D341Med (cell line): ENCODE measurements around the gene DGLUCY.
"Not testable (repeated sequence)": the region's sequence is repeated elsewhere in the genome, so short reads cannot be mapped to it uniquely, and the experiment has no call there.

ENCODE experiments used
- DNase-seq: peaks from one replicate; pipeline ENCODE4 v3.0.0; 2012; ENCODE audit warnings: low spot score

Gene DGLUCY

DNA sequence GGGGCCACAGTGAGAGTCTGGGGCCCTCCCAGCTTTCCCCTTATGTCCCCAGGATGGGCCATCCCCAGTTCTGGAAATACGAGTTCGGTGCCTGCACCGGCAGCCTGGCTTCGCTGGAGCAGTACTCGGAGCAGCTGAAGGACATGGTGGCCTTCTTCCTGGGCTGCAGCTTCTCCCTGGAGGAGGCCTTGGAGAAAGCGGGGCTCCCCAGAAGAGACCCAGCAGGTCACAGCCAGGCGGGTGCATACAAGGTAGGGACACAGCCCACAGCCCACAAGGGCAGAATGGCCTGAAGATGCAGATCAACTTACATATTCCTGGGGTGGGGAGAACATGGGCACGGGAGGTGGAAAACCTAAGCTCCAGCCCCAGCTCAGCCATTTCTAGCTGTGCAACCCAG, 56.1 kb downstream of the DGLUCY start:
- no peak for DNase-seq

DNA sequence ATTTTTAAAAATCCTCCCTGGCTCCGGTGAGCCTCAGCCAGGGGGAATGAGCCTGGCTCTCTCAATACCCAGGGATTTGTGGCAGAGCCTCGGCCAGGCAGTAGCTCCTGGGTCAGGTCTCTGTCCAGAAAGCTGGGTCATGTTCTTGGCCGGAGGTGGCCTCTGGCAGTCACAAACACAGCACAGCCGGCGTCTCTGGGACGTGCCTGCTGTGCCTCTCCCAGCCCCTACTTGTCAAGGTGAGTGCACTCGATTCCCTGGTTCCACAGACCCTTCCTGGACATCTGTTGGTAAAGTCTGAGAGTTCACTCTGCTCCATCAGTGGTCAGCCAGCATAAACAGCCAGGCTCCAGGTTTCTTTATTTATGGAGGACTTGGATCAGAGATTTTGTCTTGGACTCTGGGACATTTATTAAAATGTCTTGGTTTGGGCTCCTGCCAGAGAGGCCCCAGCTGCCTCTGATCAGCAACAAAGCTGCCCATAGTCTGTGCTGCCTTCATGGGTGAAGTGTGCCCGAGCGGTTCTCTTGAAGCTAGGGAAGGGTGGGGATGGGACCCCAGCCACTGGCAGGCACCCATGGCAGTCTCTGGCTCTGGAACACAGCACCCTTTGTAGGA, 56.7 kb downstream of the DGLUCY start:
- DNase-seq, result no peak

DNA sequence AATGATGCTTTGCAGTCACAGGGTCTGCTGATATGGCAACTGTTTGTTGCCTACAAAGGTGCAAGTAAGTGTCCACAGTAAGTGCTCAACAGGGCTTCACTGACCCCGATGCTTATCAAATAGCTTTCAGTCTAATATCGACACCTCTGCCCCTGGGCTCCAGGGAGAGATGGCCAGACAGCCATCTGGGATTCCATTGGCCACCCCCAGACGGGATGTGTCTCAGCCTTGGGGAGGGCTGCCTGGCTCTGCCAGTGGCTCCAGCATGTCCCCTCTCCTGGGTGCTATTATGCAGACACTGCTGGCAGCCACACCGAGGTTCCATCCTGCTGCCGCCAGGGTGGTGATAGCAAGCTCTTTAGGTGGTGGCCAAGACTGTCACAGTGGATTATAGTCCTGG, 57.4 kb downstream of the DGLUCY start:
- no peak for DNase-seq

DNA sequence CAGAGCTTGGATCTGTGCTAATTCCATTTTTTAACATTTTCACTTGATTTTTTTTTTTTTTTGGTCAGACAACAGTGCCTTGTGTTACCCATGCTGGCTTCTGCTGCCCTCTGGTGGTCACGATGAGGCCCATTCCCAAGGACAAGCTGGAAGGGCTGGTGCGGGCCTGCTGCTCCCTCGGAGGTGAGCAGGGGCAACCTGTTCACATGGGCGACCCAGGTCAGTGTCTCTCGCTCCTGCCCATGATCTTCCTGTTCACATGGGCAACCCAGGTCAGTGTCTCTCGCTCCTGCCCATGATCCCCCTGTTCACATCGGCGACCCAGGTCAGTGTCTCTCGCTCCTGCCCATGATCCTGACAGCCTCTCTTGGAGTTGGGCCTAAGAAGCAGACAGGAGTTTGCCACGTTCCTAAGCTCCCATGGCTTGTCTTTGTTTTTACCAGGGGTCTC, 59.4 kb downstream of the DGLUCY start:
- DNase-seq, result peak; percentile 87

DNA sequence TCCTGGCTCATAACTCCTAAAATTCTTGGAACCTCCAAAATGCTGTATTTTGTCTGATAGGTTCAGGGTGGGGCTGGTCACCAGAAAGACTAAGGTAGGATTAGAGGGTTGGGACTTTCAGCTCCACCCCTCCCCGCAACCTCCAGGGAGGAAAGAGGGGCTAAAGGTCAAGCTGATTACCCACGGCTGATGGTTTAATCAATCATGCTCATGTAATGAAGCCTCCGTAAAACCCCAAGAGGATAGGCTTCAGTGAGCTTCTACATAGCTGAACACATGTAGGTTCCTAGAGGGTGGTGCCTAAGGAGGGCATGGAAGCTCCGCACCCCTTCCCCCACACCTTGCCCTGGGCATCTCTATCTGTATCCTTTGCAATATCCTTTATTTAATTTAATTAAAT, 60.0 kb downstream of the DGLUCY start:
- no peak for DNase-seq

DNA sequence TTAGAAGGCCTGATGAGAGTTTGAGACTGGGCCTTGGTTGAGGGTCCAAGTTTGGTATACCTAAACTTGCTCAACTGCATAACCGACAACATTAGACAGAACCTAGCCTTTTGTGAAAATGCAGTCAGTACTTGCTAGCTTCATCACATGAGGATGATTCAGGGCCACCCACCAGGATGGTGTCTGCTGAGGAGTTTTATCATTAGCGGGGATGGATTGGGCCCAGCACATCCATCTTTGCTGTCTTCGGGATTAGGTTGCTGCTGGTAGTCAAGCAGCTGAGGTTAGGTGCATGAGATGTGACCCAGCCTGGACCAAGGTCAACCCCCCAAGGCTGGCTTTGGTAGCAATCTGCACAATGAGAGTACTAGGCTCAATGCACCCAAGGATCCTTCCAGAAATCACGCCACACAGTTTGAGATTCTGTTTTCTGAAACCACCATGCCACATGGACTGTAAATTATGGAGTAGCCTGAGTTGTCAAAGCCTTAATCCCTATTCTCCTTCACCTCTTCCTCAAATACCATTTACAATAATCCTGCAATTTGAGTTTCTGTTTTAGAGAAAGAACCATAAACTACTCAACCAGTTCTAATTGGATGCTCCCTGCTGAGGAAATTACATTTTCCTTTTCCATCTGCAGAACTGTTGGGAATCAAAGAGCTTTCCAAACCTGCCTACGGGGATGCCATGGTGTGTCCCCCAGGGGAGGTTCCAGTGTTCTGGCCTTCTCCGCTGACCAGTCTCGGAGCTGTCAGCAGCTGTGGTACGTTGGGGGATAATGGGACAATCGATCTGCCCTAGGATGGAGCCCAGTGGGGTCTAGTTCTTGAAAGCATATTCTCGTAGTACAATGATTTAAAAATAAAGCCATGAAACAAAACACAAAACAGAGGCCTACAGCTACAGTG, 61.7 kb downstream of the DGLUCY start:
- no peak for DNase-seq

DNA sequence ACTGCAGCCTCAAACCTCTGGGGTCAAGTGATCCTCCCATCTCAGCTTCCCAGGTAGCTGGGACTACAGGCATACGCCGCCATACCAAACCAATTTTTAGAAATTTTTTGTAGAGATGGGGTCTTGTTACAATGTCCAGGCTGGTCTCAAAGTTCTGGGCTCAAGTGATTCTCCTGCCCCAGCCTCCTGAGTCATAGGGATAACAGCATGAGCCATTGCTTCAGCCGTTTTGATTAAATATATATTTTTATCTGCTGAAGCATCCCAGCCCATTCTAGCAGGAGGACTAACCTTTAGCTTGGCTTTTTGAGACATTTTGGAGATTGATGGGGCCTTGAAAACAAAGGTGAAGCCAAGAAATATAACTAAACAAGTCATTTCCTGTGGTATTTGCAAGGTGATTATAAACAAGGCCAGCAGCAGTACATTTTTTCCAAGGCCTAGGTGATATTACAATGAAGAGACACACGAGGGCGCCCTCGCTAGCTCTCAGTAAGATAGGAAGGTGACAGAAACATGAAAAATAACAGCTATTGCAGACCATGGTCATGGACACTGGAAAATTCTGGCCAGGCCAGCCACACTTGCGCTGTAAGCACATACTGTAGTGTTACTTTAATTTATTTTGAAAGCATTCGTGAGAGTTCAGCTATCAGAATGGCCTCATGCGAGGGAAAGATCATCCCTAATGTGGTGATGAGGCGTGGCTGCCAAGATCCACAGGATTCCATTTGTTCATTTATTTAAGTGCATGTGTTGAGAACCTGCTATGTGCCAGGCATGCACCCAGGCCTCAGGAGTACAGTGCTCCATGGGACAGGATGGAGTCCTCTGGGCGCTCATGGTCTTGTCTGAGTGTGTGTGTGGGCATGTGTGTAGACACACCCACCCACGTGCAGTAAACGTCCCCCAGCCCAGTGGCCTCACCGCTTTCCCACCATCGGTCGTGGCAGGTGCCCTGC, 63.5 kb downstream of the DGLUCY start:
- peak; percentile 70 for DNase-seq

DNA sequence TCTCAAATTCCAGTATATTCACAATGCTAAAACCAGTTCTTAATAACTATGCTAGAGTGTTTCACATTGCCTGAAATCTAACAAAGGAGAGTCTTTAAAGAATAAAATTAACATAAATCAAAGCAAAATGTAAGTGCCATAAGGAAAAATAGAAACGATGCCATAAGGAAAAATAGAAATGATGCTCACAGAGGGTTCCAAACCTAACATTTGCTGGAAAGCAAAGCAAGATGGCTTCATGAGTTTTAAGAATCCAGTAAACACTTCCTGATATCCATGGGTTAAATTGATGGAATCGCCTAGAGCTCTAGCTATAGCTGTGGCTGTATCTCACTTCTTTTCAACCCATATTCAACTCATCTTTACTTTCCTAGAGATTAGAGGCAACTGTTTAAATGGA, 66.7 kb downstream of the DGLUCY start:
- no peak for DNase-seq

DNA sequence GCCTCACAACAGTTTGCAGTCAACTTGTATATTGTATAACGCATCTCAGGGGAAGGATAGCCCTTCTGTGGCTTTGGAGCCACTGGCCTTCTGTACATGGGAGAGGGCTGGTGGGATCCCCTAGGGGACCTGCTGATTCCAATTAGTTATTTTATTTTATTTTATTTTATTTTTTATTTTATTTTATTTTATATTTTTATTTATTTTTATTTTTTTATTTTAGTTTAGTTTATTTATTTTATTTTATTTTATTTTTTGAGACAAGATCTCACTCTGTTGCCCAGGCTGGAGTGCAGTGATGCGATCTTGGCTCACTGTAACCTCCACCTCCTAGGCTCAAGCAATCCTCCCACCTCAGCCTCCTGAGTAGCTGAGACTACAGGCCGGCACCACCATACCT, 68.9 kb downstream of the DGLUCY start:
- not testable (repeated sequence) for DNase-seq

DNA sequence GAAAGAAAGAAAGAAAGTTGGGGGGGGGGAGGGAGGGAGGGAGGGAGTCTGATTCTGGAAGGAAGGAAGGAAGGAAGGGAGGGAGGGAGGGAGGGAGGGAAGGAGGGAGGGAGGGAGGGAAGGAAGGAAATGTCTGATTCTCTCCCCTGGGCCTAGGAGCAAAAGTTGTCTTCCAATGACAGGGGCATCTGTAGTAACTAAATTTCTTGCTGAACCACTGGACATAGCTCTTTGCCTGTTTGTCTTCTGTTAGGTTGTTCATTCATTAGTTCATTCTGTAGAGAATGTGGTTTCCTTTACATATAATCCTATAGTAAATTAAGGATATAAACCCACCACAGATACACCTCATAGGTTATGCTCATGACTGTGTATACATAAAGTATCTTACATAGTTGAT, 70.7 kb downstream of the DGLUCY start:
- no peak for DNase-seq

DNA sequence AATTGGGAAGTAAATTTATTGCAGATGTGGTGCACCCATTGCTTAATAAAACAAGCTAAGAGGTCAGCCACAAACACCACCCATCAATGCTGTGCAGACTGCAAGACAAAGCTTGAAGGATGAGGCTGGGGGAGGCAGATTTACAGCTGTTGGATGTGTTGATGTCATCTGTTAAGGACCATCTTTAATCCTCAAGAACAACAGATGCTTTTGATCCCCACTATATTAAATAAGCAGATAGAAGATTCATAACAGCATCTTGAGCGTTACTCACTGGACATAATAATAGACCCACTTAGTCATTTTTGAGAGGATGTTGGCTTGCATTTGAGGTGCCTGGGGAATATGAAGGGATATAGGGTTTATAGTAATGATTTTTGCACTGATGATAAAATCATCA, 71.8 kb downstream of the DGLUCY start:
- DNase-seq, result no peak

DNA sequence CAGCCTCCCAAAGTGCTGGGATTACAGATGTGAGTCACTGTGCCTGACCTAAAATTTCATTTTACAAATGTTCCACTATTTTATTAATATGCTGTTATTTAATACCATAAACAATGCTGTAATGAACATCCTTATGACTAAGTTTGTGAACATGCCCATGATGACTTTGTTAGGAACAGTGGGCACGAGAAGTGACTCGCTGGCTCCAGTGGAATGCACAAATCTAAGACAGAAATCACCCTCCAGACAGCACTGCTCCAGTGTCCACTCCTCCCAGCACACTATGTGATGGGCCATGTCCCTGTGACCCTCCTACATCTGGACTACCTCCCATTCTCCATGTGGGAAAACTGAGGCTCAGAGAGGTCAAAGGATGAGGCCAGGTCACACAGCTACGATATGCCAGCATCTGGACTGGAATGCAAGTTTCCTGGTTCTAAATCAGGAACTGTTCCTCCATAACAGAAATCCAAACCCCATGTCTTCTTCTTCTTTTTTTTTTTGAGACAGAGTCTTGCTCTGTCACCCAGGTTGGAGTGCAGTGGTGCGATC, 72.7 kb downstream of the DGLUCY start:
- no peak for DNase-seq

DNA sequence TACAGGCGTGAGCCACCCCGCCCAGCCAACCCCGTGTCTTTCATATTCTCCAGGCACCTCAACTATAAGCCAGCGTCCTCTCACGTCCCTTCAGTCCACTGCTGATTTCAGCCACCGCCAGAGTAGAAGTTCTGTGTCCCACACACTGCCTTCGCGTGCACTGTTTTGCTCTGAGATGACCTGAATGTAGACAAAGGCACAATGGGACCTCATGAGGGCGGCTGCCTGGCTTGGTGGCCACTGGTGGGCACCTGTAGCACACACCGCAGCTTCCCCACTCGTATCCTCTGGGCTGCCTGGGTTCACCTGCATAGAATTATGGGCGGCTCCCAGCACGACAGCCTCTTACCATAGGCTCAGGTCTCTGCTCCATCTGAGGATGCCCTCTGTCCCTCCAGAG, 73.4 kb downstream of the DGLUCY start:
- DNase-seq, result no peak

DNA sequence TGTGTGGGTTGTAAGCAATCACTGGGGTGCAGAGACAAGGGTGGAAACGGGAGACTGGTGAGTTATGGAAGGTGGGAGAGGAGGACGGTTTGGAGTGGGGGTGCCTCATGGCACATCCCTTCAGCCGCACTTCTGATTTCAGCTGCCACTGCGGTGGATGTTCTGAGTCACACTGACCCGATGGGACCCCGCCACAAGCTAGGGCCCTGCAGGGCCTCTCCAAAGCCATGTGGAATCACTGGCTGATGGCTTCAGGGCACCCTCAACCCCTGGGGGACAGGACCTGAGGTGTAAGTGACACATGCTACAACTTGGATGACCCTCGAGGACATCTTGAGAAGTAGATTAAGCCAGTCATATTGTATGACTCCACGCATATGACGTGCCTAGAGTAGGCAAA, 77.0 kb downstream of the DGLUCY start:
- peak; percentile 6 for DNase-seq

DNA sequence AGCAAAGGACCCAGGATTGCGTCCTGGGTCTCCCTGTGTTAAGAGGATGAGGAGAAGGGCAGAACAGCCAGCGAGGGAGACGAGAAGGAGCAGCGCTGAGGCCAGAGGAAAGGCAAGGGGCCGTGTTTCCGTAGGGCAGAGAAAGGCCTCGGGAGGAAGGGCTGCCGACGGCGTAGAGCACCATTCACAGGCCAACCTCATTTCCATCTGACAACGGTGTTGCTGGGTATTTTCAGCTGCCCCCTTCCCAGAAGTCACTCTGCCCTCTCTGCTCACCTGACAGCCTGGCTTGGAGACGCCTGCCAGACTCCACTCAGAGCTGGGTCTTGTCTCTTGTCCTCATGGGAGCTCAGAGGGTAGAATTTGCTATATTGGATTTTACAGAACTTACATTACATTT, 79.2 kb downstream of the DGLUCY start:
- DNase-seq, result peak; percentile 23

DNA sequence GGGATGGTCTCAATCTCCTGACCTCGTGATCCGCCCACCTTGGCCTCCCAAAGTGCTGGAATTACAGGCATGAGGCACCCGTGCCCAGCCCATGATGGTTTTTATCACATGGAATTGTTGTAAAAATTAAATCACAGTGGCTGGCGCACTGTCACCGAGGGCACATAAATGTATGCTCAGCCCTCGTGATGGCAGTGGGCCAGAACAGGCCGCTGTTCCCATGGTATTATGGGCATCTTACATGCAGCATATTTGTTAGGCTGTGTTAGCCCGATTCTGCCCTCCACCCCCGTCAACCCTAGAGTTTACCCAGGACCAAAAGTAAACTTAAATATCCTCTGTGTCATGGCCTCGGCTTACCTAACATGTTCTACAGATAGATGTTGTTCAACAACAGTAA, 82.0 kb downstream of the DGLUCY start:
- peak; percentile 6 for DNase-seq

DNA sequence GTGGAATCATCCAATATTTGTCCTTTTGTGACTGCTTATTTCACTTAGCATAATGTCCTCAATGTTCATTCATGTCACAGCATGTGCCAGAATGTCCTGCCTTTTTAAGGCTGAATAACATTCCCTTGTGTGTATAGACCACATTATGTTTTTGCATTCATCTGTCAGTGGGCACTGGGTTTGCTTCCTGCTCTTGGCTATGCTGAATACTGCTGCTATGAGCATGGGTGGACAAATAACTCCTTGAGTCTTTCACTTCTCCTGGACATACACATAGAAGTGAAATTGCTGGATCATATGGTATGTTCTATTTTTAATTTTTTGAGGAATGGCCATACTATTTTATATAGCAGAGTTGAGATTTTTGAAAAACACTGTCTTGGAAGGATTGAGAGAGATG, 83.8 kb downstream of the DGLUCY start:
- no peak for DNase-seq

DNA sequence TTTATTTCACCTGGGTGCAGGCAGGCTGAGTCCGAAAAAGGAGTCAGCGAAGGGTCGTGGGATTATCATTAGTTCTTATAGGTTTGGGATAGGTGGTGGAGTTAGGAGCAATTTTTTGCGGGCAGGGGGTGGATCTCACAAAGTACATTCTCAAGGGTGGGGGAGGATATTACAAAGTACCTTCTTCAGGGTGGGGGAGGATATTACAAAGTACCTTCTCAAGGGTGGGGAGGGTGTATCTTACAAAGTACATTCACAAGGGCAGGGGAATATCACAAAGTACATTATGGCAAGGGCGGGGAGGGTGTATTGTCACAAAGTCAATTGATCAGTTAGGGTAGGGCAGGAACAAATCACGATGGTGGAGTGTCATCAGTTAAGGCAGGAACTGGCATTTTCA, 86.9 kb downstream of the DGLUCY start:
- not testable (repeated sequence) for DNase-seq

DNA sequence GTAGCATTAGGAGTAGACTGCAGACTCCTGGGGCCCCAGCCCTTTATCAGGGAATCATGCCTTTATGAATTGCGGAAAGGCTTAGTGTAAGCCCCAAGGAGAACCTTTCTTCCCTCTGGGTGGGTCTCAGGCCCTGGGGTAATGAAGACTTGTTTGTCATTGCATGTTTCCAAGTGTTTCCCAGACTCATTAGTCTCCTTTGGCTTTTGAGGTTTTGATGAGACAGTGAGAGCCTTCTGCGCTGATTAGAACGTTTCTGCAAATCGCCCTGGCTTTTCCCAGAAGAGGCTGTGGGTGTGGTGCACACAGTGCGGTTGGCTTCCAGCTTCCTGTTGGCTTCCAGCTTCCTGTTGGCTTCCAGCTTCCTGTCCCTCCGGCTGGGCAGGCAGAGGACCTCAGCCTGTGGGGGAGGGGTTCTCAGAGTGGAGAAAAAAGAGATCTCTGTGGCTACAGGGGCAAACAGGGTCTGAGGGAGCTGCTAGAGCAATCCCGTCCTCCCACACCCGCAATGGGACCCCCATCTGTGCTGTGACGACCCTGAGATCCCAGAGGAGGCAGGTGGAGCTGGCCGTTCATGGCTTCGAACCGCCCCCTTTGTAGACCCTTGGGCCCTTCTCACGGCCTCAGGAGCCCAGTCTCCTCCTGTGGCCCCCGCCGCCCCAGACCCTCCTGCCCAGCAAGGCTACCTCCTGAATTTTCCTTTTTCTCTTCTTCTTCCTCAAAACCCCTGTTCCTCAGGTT, 88.5 kb downstream of the DGLUCY start:
- DNase-seq, result peak; percentile 72

DNA sequence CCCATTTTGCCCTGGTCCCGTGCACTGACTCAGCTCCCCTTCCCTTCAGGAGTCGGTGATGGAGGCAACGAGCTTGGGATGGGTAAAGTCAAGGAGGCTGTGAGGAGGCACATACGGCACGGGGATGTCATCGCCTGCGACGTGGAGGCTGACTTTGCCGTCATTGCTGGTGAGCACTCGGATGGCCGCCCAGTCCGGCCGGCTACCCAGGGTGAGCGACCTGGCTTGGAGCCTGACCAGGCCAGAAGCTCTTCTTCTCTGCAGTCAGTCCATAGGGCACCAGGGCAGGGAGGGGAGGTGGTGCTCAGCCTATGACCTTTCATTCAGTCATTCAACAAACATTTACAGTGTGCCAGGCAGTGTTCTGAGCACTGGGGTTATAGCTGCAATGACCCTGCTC, 90.8 kb downstream of the DGLUCY start:
- peak; percentile 12 for DNase-seq

DNA sequence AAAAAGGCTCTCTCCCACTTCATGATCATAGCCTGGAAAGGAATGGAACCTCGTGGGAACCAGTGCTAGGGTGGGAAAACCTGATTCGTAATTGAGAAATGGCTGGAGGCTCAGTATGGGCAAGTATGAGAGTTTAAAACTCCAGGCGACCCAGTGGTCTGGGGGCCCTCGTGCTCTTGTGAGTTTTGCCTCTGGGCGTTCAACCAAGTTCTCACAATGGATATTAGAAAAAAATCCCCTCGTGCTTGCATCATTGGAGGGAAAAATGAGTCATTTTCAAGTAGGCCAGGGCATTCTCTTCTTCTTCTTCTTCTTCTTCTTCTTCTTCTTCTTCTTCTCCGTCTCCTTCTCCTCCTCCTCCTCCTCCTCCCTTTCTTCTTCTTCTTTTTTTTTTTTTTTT, 91.6 kb downstream of the DGLUCY start:
- no peak for DNase-seq
